ENCODE data around the gene IGF1R.

Gene IGF1R

GRCh38 chr15:98943601-98944151 is 295.3 kb downstream of the IGF1R start:
- ChIA-PET POLR2A (no interaction called here), CTCF (no interaction called here)
- no peak for TF ChIP-seq CTCF (IDR thresholded peaks at IDR 0.05; ENCODE audit: control extremely low read depth, extremely low read depth, low read depth, missing control alignments)
- DNase-seq (ENCODE audit: extremely low spot score), result no peak

GRCh38 chr15:98946301-98947255 is 298.2 kb downstream of the IGF1R start:
- DNase-seq (ENCODE audit: extremely low spot score), result no peak
- ChIA-PET CTCF (interaction anchor here (1.0 to 1.5 kb wide), 2 partner anchors 8 to 41 kb away, joined by 3 to 4 read pairs; no protein-coding TSS in a partner anchor), POLR2A (no interaction called here)
- no peak for TF ChIP-seq CTCF (IDR thresholded peaks at IDR 0.05; ENCODE audit: control extremely low read depth, extremely low read depth, low read depth, missing control alignments)

- ChIA-PET POLR2A (no interaction called here), CTCF (no interaction called here)
- no peak for TF ChIP-seq CTCF (IDR thresholded peaks at IDR 0.05; ENCODE audit: control extremely low read depth, extremely low read depth, low read depth, missing control alignments)
- no peak for DNase-seq (ENCODE audit: extremely low spot score)
These were observed 300.1 kb downstream of the IGF1R start for GRCh38 chr15:98948456-98948855.

DNA sequence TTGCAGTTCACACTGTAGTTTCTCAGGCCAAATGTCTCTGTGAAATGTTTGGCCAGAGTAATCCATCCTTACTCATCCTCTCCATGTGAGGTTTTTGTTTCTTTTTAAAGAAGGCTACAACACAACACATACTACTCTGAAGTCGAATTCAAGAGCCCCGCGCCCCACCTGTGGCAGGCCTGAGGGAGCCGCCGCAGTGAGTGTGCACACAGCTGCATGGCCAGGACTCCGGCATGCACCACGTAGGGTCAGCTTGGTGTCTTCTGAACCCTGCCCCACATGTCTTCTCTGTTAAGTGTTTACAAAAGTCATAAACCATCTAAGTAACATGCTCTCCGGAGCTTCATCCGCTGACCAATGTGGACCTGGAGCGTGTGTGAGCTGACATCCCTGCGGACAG is 300.6 kb downstream of the IGF1R start:
- ChIA-PET CTCF (no interaction called here), POLR2A (no interaction called here)
- DNase-seq (ENCODE audit: extremely low spot score), result no peak
- no peak for TF ChIP-seq CTCF (IDR thresholded peaks at IDR 0.05; ENCODE audit: control extremely low read depth, extremely low read depth, low read depth, missing control alignments)

DNA sequence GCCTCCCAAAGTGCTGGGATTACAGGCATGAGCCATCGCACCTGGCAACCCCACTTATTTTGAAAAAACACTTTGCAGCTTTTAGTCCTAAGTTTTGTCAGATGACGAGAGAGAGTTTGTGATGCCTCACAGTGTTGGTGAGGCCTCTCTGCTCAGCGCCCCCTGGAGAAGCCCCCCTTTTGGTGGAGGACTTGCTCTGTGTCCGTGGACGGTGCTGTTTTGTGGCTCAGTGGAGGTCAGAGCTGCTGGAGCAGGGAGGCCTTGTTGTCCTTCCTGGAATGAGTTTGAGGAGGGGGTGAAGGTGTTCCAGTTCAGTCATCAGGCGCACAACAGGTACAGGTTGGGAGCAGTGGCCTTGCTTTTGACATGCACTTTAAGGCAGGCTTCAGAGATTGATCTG is 301.3 kb downstream of the IGF1R start:
- POLR2A ChIA-PET, result no interaction called here
- no peak for DNase-seq (ENCODE audit: extremely low spot score)
- no peak for TF ChIP-seq CTCF (IDR thresholded peaks at IDR 0.05; ENCODE audit: control extremely low read depth, extremely low read depth, low read depth, missing control alignments)
- CTCF ChIA-PET, result no interaction called here

GRCh38 chr15:98950248-98950647 is 301.9 kb downstream of the IGF1R start:
- no peak for TF ChIP-seq CTCF (IDR thresholded peaks at IDR 0.05; ENCODE audit: control extremely low read depth, extremely low read depth, low read depth, missing control alignments)
- DNase-seq (ENCODE audit: extremely low spot score), result no peak
- ChIA-PET POLR2A (no interaction called here), CTCF (no interaction called here)

Data from GM10248 (cell line).